ENCODE results near the gene CYB5D1. TPM values are rescaled to one million over a fixed set of nuclear protein-coding genes. Genes with fewer than 3 reads are reported as not detected.

The CYB5D1 gene
- total RNA-seq, 2 donors from 2014 or later = 11.3 to 12.9 TPM

DNA sequence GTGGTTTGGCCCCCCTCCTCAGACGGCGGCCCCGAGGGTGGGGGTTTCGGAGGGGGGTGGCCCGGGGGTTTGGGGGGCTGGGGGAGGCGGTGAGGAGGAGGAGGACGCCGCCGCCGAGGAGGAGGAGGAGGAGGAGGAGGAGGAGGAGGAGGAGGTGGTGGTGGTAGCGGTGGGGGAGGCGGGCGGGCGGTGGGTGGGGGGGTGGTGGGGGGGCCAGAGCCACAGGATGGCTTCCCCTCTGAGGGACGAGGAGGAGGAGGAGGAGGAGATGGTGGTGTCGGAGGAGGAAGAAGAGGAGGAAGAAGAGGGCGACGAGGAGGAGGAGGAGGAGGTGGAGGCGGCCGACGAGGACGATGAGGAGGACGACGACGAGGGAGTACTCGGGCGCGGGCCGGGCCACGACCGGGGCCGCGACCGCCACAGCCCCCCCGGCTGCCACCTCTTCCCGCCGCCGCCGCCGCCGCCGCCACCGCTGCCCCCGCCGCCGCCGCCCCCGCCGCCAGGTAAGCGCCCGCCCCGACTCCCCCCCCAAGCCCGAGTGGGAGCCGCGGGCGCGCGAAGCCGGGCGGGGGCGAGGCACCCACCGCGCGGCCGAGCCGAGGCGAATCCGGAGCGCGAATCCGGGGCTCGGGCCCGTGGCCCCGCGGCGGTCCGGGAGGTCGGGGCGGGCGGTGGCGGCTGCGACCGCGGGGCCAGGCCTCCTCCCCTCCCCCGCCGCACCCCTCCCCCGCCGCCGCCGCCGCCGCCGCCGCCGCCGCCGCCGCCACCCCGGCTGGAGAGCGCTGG, 27.0 kb downstream of the CYB5D1 start:
- Mint-ChIP-seq H3K9me3 (no peaks in the 10 kb centered on the region), H3K27ac (no peak overlapping the region), H3K4me3 (peak overlapping the region; percentile 66), H3K36me3 (no peaks in the 10 kb centered on the region), H3K4me1 (ENCODE audit: low read depth in 2 of 2) (peaks cover 0 to 6% of the 10 kb centered on the region in 2 donors), H3K27me3 (no peaks in the 10 kb centered on the region)
- DNase-seq (ENCODE audit: low spot score) = no peak
- ATAC-seq = peak; percentile 1

GRCh38 chr17:7885367-7886226, 27.8 kb downstream of the CYB5D1 start:
- DNase-seq (ENCODE audit: low spot score) = peak; percentile 75
- Mint-ChIP-seq H3K36me3 (peaks cover 5% of the 10 kb centered on the region), H3K27ac (no peak overlapping the region), H3K4me1 (ENCODE audit: low read depth in 2 of 2) (peaks cover 0 to 6% of the 10 kb centered on the region in 2 donors), H3K9me3 (no peaks in the 10 kb centered on the region), H3K4me3 (no peak overlapping the region), H3K27me3 (no peaks in the 10 kb centered on the region)
- ATAC-seq = peak; percentile 45 to 64

- no peaks in the 10 kb centered on the region for H3K27me3 Mint-ChIP-seq
- H3K36me3 Mint-ChIP-seq = peaks cover 6% of the 10 kb centered on the region
- no peak for DNase-seq (ENCODE audit: low spot score)
- no peaks in the 10 kb centered on the region for H3K9me3 Mint-ChIP-seq
- H3K27ac Mint-ChIP-seq = no peak overlapping the region
- H3K4me3 Mint-ChIP-seq = no peak overlapping the region
- peaks cover 0 to 6% of the 10 kb centered on the region in 2 donors for H3K4me1 Mint-ChIP-seq (ENCODE audit: low read depth in 2 of 2)
- peak in 1 of 2 donors; percentile 22 for ATAC-seq
Observed at GRCh38 chr17:7886227-7887037, 28.6 kb downstream of the CYB5D1 start.

DNA sequence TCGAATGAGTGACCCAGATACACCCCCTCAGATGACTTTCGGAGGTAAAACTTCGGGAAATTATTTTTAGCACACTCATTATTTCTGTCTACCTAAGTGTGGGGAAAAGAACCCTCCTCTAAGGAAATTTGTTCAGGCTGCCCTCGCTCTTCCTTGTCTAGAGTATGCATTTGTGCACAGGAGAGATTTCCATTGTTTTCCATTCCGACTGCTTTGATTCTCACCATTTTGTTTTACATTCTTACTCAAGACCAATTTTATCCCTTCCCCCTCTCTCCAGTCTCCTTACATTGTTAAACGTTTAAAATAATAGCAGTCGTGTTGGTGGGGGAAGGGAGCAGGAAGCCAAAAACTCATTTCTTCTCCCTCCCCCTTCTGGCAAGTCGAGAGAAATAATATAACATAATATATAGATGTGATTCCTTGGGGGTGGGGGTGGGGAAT, 29.3 kb downstream of the CYB5D1 start:
- no peak for DNase-seq (ENCODE audit: low spot score)
- H3K36me3 Mint-ChIP-seq = peaks cover 6% of the 10 kb centered on the region
- no peak overlapping the region for H3K27ac Mint-ChIP-seq
- no peak for ATAC-seq
- no peak overlapping the region for H3K4me3 Mint-ChIP-seq
- H3K4me1 Mint-ChIP-seq (ENCODE audit: low read depth in 2 of 2) = peaks cover 0 to 6% of the 10 kb centered on the region in 2 donors
- H3K27me3 Mint-ChIP-seq = no peaks in the 10 kb centered on the region
- H3K9me3 Mint-ChIP-seq = no peaks in the 10 kb centered on the region

- DNase-seq (ENCODE audit: low spot score) (peak; percentile 85), ATAC-seq (peak; percentile 87 to 88)
- Mint-ChIP-seq H3K27ac (no peak overlapping the region), H3K36me3 (peaks cover 6% of the 10 kb centered on the region), H3K4me3 (no peak overlapping the region), H3K27me3 (no peaks in the 10 kb centered on the region), H3K4me1 (ENCODE audit: low read depth in 2 of 2) (peaks cover 0 to 6% of the 10 kb centered on the region in 2 donors), H3K9me3 (no peaks in the 10 kb centered on the region)
Observed at GRCh38 chr17:7887482-7888183, 29.8 kb downstream of the CYB5D1 start.

DNA sequence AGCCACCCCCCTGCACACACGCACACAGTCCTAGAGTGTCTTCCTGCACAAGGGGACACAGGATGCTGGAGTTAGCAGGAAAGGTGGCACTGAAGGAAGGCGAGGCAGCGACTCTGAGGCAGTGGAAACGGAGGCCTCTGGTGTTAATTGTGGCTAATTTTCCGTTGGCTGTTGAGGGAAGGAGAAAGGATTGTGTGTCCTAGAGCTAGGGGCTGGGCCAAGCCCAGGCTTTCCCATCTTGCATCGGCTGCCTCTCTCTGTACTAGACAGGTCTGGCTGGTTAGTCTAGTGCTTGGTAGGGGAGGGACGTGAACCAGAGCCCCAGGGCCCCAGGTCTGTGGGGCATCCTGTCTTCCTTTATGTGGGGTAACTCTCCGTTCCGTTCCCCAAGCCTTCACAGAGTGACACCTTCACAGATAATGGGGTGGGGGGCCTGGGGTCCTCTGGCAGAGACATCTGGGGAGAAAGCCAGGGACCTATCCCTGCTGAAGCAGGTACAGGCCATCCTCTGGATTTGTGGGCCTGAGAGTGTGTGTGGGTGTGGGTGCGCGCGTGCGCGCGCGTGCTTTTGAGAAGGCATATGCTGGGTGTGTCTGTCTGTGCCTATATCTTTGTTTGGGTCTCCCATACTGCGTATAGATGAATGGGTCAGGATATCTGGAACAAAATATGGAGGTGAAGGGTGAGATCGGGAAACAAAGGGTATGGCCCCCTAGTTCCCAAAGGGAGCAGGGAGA, 30.5 kb downstream of the CYB5D1 start, which contains the start of gene CHD3:
CHD3 (plus strand) TSS at position 606 of the 737 bp plus-strand sequence. CDS start 212 bp downstream, outside the sequence.
- H3K27me3 Mint-ChIP-seq = no peaks in the 10 kb centered on the region
- no peak within 1 kb of the TSS for H3K27ac Mint-ChIP-seq
- H3K4me1 Mint-ChIP-seq (ENCODE audit: low read depth in 2 of 2) = peaks cover 0 to 6% of the 10 kb centered on the region in 2 donors
- no peak within 1 kb of the TSS for H3K4me3 Mint-ChIP-seq
- H3K36me3 Mint-ChIP-seq = peaks cover 6% of the 10 kb centered on the region
- no peaks in the 10 kb centered on the region for H3K9me3 Mint-ChIP-seq
- DNase-seq (ENCODE audit: low spot score) = no peak
- ATAC-seq = no peak

- no peaks in the 10 kb centered on the region for H3K9me3 Mint-ChIP-seq
- no peak for ATAC-seq
- DNase-seq (ENCODE audit: low spot score) = no peak
- no peaks in the 10 kb centered on the region for H3K27me3 Mint-ChIP-seq
- peaks cover 6% of the 10 kb centered on the region for H3K36me3 Mint-ChIP-seq
- no peak overlapping the region for H3K4me3 Mint-ChIP-seq
- no peak overlapping the region for H3K27ac Mint-ChIP-seq
- H3K4me1 Mint-ChIP-seq (ENCODE audit: low read depth in 2 of 2) = peaks cover 0 to 6% of the 10 kb centered on the region in 2 donors
Observed at GRCh38 chr17:7889166-7889955, 31.6 kb downstream of the CYB5D1 start.

- Mint-ChIP-seq H3K4me1 (ENCODE audit: low read depth in 2 of 2) (peaks cover 0 to 17% of the 10 kb centered on the region in 2 donors), H3K36me3 (peaks cover 36% of the 10 kb centered on the region), H3K27ac (peak overlapping the region in 1 of 2 donors; percentile 56), H3K27me3 (no peaks in the 10 kb centered on the region), H3K4me3 (no peak overlapping the region), H3K9me3 (no peaks in the 10 kb centered on the region)
- DNase-seq (ENCODE audit: low spot score) = no peak
- no peak for ATAC-seq
Observed at GRCh38 chr17:7893187-7893880, 35.5 kb downstream of the CYB5D1 start.

- no peaks in the 10 kb centered on the region for H3K9me3 Mint-ChIP-seq
- no peak for ATAC-seq
- peaks cover 42% of the 10 kb centered on the region for H3K36me3 Mint-ChIP-seq
- H3K4me1 Mint-ChIP-seq (ENCODE audit: low read depth in 2 of 2) = peaks cover 0 to 17% of the 10 kb centered on the region in 2 donors
- peak overlapping the region in 1 of 2 donors; percentile 26 for H3K27ac Mint-ChIP-seq
- no peaks in the 10 kb centered on the region for H3K27me3 Mint-ChIP-seq
- no peak for DNase-seq (ENCODE audit: low spot score)
- H3K4me3 Mint-ChIP-seq = no peak overlapping the region
Observed at GRCh38 chr17:7894226-7894625, 36.4 kb downstream of the CYB5D1 start.

DNA sequence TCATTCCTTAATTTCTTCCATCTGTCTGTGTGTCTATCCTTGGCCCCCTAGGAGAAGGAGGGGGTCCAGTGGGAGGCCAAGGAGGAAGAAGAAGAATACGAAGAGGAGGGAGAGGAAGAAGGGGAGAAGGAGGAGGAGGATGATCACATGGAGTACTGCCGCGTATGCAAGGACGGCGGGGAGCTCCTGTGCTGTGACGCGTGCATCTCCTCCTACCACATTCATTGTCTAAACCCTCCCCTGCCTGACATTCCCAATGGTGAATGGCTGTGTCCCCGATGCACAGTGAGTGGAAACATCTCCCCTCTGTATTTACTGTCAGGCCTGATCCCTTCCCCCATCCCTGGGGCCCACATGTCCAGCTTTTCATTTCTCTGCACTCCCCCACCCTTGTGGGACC, 37.1 kb downstream of the CYB5D1 start:
- Mint-ChIP-seq H3K27ac (peak overlapping the region in 1 of 2 donors; percentile 26), H3K9me3 (no peaks in the 10 kb centered on the region), H3K27me3 (no peaks in the 10 kb centered on the region), H3K4me1 (ENCODE audit: low read depth in 2 of 2) (peaks cover 0 to 17% of the 10 kb centered on the region in 2 donors), H3K4me3 (no peak overlapping the region), H3K36me3 (peaks cover 47% of the 10 kb centered on the region)
- no peak for ATAC-seq
- no peak for DNase-seq (ENCODE audit: low spot score)

DNA sequence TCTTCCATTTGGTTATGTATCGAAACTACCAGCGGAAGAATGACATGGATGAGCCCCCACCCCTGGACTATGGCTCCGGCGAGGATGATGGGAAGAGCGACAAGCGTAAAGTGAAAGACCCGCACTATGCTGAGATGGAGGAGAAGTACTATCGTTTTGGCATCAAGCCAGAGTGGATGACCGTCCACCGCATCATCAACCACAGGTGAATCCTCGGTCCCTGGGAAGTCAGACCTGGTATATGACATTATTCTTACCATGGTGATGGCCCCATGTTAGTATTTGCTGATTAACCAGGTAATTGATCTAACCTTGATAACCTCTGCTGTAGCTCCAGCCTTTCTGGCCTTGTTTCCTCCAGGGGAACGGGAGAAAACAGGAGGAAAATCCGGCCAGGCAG, 39.3 kb downstream of the CYB5D1 start:
- H3K36me3 Mint-ChIP-seq = peaks cover 42% of the 10 kb centered on the region
- H3K9me3 Mint-ChIP-seq = no peaks in the 10 kb centered on the region
- no peak for DNase-seq (ENCODE audit: low spot score)
- H3K27ac Mint-ChIP-seq = peak overlapping the region in 1 of 2 donors; percentile 43
- H3K4me3 Mint-ChIP-seq = no peak overlapping the region
- no peaks in the 10 kb centered on the region for H3K27me3 Mint-ChIP-seq
- no peak for ATAC-seq
- H3K4me1 Mint-ChIP-seq (ENCODE audit: low read depth in 2 of 2) = peaks cover 0 to 17% of the 10 kb centered on the region in 2 donors

Data from natural killer cell treated with Interleukin-12 subunit alpha and Interleukin-12 subunit beta and Interleukin-15 and Interleukin-18, amount 100 ng/mL, for 72 hours (primary cell).